Amniotic stem cell (primary cell): Measurements from ENCODE around the gene CSE1L.
"Not testable (repeated sequence)": the region's sequence is repeated elsewhere in the genome, so short reads cannot be mapped to it uniquely, and the experiment has no call there.

Source experiments
- DNase-seq: peaks from one replicate; lab custom pipeline; 2025; lab: John Stamatoyannopoulos, UW

CSE1L gene

DNA sequence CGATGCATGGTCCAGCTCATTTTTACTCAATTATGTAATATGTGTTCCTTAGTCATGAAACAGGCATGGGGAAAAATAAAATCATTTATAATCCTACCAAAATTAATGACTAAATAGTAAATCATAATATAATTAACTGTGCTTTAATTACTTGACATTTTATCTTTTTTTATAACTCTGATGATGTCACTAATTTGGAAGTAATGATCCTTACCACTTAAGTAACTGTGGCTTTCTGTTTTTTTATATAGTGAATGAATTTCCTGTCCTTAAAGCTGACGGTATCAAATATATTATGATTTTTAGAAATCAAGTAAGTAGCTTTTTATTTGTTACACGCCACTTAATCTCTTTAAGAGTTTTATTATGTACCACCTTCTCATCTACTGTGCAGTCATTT is 32.2 kb downstream of the CSE1L start:
- DNase-seq = no peak

DNA sequence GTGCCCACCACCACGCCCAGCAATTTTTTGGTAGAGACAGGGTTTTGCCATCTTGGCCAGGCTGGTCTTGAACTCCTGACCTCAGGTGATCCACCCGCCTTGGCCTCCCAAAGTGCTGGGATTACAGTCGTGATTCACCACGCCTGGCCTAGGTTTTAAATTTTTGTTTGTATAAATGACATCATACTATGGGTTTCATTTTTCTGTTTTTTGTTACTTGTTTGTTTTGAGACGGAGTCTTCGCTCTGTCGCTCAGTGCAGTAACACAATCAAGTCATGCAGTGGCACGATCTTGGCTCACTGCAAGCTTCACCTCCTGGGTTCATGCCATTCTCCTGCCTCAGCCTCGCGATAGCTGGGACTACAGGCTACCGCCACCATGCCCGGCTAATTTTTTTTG is 36.2 kb downstream of the CSE1L start:
- not testable (repeated sequence) for DNase-seq

DNA sequence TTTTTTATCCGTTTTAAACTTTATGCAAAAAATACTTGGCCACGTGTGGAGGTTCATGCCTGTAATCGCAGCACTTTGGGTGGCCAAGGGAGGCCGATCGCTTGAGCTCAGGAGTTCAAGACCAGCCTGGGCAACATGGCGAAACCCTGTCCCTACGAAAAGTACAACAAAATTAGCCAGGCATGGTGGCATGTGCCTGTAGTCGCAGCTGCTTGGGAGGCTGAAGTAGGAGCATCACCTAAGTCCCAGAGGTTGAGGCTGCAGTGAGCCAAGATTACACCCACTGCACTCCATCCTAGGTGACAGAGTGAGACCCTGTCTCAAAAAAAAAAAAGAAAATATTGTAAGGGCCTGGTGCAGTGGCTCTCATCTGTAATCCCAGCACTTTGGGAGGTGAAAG is 45.0 kb downstream of the CSE1L start:
- no peak for DNase-seq

DNA sequence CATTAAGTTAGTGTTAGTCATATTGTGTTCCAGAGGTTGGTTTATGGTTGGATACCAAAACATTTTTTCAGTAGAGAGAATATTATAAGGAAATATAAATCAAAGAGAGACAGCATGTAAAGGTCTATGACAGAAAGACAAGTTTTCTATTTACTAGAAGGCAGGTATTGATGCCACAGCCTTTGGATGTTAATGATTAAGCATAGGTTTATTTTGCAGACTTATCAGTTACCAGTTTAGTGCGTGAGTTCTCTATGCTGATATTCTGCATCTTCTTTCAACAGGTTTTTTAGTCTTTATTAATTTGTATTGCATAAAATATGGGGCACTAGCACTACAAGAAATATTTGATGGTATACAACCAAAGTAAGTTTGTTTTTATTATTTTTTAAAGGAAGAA is 45.6 kb downstream of the CSE1L start:
- no peak for DNase-seq

DNA sequence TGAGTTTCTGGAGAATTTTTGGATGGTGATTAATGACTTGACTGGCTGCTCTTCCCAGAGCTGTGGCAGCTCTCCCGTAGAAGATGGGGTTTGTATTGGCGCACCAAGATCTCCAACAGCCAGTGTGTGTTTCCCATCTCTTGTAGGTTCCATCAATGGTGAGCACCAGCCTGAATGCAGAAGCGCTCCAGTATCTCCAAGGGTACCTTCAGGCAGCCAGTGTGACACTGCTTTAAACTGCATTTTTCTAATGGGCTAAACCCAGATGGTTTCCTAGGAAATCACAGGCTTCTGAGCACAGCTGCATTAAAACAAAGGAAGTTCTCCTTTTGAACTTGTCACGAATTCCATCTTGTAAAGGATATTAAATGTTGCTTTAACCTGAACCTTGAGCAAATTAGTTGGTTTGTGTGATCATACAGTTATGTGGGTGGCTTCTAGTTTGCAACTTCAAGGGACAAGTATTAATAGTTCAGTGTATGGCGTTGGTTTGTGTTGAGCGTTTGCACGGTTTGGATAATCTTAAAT is 50.2 kb downstream of the CSE1L start:
- no peak for DNase-seq

DNA sequence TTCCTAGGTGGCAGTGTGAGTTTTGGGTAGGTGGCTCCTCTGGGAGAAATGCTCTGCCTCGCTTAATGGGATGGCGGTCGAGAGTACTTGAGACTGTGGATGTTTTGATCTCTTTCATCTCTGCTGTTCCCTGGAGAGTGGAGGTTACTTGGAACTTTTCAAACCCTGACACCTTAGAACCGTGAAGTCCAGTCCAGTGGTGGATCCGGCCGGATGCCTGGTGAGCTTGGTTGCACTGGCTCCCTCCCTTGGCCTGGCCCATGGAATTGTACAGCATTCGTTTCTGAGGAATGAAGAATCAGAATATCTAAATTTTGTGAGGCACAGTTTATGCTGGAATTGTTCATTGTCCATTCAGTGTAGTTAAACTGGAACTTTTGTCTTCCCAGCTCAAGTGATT is 51.0 kb downstream of the CSE1L start:
- no peak for DNase-seq

DNA sequence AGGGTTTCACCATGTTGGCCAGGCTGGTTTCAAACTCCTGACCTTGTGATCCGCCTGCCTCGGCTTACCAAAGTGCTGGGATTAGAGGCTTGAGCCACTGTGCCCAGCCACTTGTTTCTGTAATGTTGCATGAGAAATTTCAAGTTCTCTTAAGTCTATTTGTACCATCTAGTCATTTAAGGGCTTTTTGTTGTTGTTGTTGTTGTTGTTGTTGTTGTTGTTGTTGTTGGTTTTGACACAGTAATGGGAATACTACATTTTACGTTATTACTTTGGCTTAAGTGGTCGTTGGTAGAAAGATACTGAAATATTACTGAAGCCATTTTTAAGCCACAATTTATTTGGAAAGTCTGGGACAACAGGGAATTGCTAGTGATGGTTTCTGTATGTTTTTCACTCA is 52.0 kb downstream of the CSE1L start:
- DNase-seq = no peak

DNA sequence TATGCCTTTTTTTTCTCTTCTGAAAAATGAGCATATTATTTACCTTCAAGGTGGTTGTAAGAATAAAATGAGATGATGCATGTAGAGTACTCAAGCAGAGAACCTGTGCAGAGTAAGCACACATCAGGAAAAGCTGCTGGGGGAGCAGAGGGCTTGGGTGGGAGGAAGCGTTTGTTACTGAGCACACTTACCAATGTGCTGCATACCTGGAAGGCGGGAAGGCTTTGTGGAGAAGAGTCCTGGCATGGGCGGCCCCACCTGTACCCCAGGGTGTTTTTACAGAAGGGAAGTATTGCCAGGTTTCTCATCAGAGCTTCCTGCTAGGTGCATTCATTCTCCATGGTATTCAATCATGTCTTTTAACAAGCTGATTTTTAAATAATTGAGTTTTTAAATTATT is 52.9 kb downstream of the CSE1L start:
- no peak for DNase-seq

DNA sequence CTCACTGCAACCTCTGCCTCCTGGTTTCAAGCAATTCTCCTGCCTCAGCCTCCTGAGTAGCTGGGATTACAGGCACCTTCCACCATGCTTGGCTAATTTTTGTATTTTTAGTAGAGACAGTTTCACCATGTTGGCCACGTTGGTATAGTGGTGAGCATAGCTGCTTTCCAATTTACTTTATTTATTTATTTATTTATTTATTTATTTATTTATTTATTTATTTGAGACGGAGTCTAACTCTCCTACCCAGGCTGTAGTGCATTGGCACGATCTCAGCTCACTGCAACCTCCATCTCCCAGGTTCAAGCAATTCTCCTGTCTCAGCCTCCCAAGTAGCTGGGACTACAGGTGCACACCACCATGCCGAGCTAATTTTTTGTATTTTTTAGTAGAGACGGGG is 54.2 kb downstream of the CSE1L start:
- DNase-seq = not testable (repeated sequence)

DNA sequence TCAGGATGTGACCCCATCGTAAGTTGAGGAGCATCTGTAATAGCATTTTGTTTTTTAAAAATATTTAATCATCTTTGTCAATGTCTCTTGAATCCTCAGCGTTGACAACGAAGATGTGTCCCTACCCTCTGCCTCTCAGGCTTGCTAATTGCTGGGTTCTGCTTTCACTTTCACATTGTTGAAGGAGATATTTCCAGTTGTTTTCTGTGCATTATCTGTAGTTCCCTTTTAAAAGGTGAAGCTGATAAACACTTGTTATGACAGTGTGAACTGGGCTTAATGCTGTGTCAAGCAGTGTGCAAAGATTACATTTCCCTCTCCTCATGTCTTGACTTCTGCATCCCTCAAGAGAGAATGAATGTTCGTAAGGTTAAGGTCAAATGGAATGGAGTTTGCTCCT is 54.9 kb downstream of the CSE1L start:
- no peak for DNase-seq

DNA sequence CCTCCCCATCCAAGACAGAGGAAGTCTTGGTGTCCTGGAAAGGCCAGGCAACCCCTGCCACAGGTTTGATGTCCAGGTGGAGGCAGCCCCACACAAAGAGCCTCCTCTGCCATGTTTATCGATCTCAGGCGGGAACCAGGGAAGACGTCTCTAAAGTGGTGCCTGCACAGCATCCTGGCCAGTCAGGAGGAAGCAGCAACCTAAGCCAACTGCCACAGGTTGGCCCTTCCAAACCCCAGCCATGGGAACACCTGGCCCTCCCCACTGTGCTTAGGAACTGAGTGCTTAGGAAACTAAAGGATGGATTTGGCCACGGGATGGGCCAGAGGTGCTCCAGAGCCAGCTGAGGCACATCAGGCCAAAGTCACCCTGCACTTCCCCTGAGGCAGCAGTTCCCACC is 56.9 kb downstream of the CSE1L start:
- DNase-seq = no peak

DNA sequence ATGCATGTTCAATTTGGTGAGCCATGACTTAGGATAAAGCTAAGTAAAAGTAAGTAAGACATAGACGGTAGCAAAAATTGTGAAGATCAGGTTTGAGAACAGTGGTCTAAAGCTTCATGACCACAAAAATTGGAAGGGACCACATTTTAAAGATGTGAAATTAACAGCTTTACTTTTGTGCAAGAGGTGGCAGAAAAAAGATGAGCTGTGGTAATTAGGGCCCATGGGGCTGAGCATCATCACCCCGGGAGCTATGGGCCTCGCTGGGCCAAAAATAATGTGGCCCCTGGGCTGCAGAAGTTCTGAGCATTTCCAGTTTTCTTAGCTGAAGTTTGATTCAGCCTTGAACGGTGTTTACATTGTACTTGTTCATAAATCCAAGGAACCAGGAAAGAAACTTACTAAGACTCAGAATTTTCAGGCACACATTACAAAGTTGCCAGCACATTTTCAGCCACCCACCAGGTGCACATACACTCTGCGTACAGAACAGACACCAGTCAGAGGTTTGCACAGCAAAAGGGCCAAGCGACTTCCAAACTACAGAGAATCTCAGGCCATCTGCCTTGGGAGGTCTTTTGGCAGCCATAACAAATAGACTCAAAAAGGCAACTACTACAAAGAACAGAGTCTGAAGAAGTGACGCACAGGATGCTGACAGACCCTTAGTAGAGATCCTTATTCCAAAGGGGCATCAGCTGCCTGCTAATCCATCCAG is 57.7 kb downstream of the CSE1L start:
- no peak for DNase-seq

DNA sequence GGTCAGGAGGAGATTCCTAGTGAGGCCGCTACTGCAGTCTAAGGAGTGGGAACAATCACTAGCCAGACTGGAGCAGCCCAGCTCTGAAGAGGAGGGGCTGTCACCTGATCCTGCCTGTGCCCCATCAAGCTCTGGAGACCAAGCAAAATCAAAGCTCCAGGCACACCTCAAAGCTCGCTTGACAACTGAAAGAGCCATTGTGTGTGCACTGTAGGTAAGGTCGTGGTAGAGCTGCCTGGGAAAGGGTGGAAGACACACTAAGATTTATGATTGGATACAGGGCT is 58.2 kb downstream of the CSE1L start:
- no peak for DNase-seq

DNA sequence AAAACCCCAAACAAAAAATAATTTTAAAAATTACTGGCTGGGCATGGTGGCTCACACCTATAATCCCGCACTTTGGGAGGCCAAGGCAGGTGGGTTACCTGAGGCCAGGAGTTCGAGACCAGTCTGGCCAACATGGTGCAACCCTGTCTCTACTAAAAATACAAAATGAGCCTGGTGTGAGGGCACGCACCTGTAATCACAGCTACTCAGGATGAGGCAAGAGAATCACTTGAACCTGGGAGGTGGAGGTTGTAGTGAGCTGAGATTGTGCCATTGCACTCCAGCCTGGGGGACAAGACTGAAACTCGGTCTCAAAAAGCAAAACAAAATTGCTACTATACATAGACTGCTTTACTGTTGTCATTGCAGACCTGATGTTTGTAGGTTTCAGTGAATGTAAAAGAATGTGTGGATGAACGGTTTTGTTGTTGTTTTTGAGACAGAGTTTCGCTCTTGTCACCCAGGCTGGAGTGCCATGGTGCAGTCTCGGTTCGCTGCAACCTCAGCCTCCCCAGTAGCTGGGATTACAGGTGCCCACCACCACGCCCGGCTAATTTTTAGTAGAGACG is 59.0 kb downstream of the CSE1L start:
- not testable (repeated sequence) for DNase-seq

DNA sequence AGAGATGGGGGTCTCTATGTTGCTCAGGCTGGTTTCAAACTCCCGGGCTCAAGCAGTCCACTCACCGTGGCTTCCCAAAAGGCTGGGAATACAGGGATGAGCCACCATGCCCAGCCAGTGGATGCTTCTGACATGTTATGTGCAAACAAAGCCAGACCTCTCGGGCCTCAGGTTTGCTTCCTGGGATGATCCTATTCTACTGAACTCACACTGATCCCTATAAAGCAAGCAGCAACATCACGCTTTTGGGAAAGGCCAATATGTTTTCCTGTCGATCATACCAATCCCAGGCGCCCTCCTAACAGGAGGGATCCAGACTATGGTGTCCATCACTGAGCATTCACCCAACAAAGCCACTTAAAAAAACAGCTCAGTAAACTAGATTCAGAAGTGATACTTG is 60.2 kb downstream of the CSE1L start:
- no peak for DNase-seq

DNA sequence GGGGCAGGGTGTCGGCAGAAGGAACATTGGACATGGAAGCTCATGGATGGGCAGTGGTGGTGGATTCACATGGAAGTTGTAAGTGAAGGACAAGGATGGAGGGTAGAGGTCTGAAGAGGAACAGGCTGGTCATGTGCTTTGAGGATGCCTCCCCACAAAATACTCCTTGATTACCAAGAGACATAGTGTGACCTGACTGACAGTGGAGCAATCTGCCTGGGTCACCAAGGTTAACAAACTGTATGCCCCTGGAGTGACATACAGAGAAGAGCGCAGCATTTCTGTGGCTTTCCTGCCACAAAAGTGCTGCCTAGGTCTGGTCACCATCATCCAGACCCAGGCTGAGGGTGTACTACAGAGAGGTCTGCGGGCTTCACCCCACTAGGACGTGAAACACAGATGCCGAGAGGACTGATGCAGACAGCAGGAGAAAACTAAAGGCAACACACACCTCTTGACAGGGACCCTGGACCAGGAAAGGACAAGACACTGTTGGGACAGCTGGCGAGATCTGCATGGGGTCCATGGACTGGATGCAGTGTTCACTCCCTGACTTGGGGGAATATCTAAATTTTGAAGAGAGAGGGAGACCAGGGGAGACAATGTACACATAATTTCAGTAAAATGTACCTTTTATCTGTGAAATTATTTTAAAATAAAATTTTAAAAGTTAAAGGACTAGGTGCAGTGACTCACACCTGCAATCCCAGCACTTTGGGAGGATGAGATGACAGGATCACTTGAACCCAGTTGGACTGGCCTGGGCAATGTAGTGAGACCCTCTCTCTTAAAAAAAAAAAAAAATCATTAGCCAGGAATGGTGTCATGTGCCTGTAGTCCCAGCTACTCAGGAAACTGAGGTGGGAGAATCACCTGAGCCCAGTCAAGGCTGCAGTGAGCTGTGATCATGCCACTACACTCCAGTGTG is 64.9 kb downstream of the CSE1L start:
- no peak for DNase-seq

DNA sequence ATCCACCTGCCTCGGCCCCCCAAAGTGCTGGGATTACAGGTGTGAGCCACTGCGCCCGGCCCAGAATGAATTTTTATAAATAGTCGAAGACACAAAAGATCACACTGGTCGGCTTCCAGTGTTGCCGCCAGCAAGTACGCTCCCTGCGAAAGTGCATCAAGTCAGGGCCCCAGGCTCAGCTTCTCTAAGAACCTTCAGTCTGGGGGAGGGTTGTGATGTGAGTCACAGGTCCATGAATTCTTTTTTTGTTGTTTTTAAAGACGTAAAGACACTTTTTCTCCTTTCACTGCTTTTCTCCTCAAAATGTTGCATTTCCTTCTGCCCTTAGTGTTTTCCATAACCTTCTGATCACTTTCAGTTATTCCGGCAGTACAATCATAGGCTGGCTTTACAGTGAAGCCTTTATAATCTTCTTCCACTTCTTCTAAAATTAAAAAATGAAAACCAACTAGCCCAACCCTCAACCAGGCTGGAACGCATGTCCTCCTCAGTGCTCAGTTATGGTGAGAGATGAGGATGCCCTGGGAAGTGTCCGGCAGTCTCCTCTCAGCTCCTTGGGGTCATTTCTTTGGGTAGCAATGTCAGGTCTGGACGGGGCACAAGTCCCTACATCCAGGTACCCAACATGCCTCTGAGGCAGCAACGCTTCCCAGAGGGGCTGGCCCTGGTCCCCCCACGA is 66.6 kb downstream of the CSE1L start:
- no peak for DNase-seq

DNA sequence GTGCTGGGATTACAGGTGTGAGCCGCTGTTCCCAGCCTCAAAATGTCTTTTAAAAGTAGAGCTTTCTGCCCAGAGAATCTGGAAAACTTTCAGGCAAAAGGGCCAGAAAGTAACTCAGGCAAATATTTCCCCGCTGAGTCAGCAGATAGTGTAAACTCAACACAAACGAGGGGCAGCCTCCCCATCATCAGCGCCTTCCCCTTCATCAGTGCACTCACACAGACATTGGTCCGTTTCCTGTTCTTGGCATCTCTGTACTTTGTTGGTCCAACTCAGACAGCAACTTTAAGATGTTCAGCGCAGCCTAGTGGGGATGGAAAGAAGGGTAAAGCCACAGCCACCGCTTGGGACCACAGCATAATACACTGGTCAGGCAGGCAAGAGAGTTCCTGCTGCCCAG is 69.5 kb downstream of the CSE1L start:
- no peak for DNase-seq

DNA sequence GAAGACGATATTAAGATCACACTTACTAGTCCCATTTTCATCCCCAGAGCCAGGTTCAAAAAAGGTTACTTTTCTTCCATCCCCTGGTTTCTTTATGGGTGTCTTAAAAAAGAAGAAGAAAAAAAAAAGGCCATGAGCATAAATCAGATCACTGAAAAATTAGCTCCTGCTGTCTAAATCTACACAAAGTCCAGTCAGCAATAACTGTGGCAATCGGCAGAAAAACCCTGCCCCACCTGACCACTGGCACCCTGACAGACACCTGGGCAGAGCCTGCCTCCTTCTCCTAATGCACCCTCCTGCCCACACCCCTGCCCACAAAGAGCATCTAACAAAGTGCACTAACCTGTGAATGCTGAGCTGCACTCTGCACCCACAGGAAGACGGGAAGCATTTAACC is 72.2 kb downstream of the CSE1L start:
- no peak for DNase-seq

DNA sequence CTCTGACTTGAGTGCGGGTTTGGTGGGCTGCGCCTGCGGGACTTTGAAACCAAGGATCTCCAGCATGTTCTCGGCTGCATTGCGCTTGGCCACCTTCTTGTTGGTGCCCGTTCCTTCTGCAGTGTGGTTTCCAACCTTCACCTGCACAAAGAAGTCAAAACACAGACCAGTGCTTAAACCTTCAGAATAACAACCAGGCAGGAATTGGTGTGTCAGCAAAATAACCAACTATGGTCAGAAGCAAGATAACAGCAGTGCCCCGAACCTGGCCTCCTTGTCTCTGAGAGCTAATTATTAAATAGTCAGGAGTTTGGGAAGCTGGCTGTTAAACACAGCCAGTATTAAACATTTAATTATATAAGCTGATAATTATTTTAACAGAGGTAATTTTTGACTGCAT is 73.9 kb downstream of the CSE1L start:
- DNase-seq = no peak

DNA sequence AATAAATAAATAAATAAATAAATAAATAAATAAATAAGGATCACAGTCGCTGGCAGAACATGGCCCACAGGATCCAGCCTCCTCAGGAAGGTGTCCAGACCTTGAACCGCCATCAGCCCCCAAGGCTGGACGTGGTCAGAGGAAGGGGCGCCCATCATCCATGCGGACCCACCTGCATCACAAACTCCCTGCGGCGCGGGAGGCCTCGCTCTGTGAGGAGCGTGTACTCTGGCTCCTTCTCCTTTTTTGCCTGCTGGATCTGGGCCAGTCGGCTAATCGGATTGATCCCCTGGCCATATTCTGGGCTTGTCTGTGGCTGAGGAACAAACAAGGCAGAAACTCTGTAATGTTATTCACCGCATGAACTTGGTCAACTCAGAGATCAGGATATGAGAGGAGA is 76.8 kb downstream of the CSE1L start:
- no peak for DNase-seq

DNA sequence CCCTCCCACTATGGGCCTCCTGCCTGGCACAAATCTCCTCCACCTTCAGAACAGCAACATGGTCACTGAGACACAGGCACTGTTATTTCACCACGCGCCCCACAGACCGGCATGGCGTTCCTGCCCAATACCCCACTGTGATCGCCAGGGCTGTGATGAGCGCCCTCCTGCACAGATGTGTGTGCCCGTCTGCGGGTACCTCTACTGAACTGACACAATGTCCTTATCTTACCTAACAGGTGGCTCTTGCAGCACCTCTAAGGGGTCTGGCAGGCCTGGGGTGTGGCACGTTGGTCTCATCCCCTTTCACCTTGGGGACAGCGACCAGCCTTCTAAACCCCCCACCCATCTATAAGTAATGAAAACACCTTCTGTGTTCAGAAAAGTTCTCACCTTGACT is 77.9 kb downstream of the CSE1L start:
- no peak for DNase-seq
